Endothelial cell of umbilical vein (primary cell): ENCODE data around the gene CENPW. TPM values are rescaled to one million over a fixed set of nuclear protein-coding genes. Genes with fewer than 3 reads are reported as not detected.

ENCODE experiments used
- BruUV-seq: library from RNA; stranded (reverse); fragments of 400-500 nt; replicated peaks from 2 replicates; lab custom pipeline; 2021; lab: Mats Ljungman, UMichigan
- CTCF ChIA-PET: fragments of 300-600, 350-600 bp; sonication (Branson Sonifier 250); formaldehyde crosslinking; loops from one replicate; lab custom pipeline; 2021; ENCODE audit warnings: antibody characterized with exemption, inconsistent platforms; lab: Charles Lee
- POLR2A ChIA-PET: fragments of 300-600, 350-600 bp; sonication (Branson Sonifier 250); formaldehyde crosslinking; loops from one replicate; lab custom pipeline; 2021; ENCODE audit warnings: antibody characterized with exemption, inconsistent platforms; lab: Charles Lee
- DNase-seq: peaks from one replicate; pipeline ENCODE4 v3.0.0-alpha.2; 2011; ENCODE audit warnings: low read depth, low spot score
- FAIRE-seq: peaks from 2 replicates; lab custom pipeline; 2011; peaks lifted over from hg19 to GRCh38; lab: Jason Lieb, UNC
- H2AFZ ChIP-seq: 2 replicates; pipeline ENCODE4 v1.6.0; 2012; ENCODE audit warnings: low read depth, low read length, control low read depth, inconsistent platforms
- H3K27ac ChIP-seq: 2 replicates; pipeline ENCODE4 v1.5.1; 2011; ENCODE audit warnings: low read depth, mild to moderate bottlenecking, control low read depth, low read length, moderate library complexity; ENCODE audit not compliant: insufficient read depth
- H3K27me3 ChIP-seq, 2 experiments: 2 replicates each; pipeline versions ENCODE4 v1.6.0 to v1.6.1; 2011; ENCODE audit warnings: low read length in 2 of 2, mixed read lengths in 1 of 2; ENCODE audit not compliant: control insufficient read depth in 2 of 2, insufficient read depth in 2 of 2
- H3K36me3 ChIP-seq, 2 experiments: 2 replicates in 1 of 2; 3 replicates in 1 of 2; pipeline ENCODE4 v1.5.1; 2011; ENCODE audit warnings: low read length in 2 of 2, mild to moderate bottlenecking in 1 of 2, moderate library complexity in 1 of 2; ENCODE audit not compliant: control insufficient read depth in 2 of 2, insufficient read depth in 2 of 2; ENCODE audit errors: extremely low read depth in 1 of 2
- H3K4me1 ChIP-seq: 3 replicates; pipeline ENCODE4 v1.5.1; 2011; ENCODE audit warnings: mild to moderate bottlenecking, low read length; ENCODE audit not compliant: control insufficient read depth, insufficient read depth; ENCODE audit errors: extremely low read depth
- H3K4me2 ChIP-seq: 2 replicates; pipeline ENCODE4 v1.6.1; 2011; ENCODE audit warnings: low read length, control low read depth, mixed read lengths; ENCODE audit not compliant: insufficient read depth
- H3K4me3 ChIP-seq, 3 experiments: fragments of 200-600 bp in 1 of 3; sonication (generic), shearing (Covaris generic) in 1 of 3; replicated peaks in 1 of 3; 2 replicates each; pipeline ENCODE4 v1.5.1; 2011 to 2016; ENCODE audit warnings: control low read depth in 3 of 3, low read length in 3 of 3, mild to moderate bottlenecking in 2 of 3, inconsistent platforms in 1 of 3, low read depth in 1 of 3, moderate library complexity in 1 of 3; ENCODE audit not compliant: insufficient read depth in 1 of 3
- H3K79me2 ChIP-seq: 2 replicates; pipeline ENCODE4 v1.6.0; 2012; ENCODE audit warnings: low read length, inconsistent platforms; ENCODE audit not compliant: control insufficient read depth, insufficient read depth
- H3K9ac ChIP-seq: replicated peaks from 2 replicates; pipeline ENCODE3; 2011; ENCODE audit warnings: low read length, control low read depth; ENCODE audit not compliant: insufficient read depth; ENCODE audit errors: extremely low read depth
- H3K9me1 ChIP-seq: replicated peaks from 3 replicates; pipeline ENCODE4 v1.6.0; 2011; ENCODE audit warnings: mild to moderate bottlenecking, low read length; ENCODE audit not compliant: control insufficient read depth, insufficient read depth; ENCODE audit errors: extremely low read depth
- H3K9me3 ChIP-seq: replicated peaks from 2 replicates; pipeline ENCODE4 v1.5.1; 2012; ENCODE audit warnings: low read length, inconsistent platforms; ENCODE audit not compliant: control insufficient read depth, insufficient read depth
- H4K20me1 ChIP-seq: replicated peaks from 2 replicates; pipeline ENCODE3; 2011; ENCODE audit warnings: mild to moderate bottlenecking, low read length; ENCODE audit not compliant: control insufficient read depth, insufficient read depth; ENCODE audit errors: extremely low read depth
- EZH2 ChIP-seq: IDR thresholded peaks from 2 replicates; pipeline ENCODE4 v1.6.1; 2012; ENCODE audit warnings: borderline replicate concordance, low read depth, mild to moderate bottlenecking, moderate library complexity, low read length, inconsistent platforms; ENCODE audit not compliant: severe bottlenecking
- FOS ChIP-seq: IDR thresholded peaks from 2 replicates; pipeline ENCODE4 v1.6.1; 2011; ENCODE audit warnings: mild to moderate bottlenecking, low read length, moderate library complexity, borderline replicate concordance; ENCODE audit not compliant: insufficient read depth
- GATA2 ChIP-seq: IDR thresholded peaks from 2 replicates; pipeline ENCODE4 v1.7.0; 2011; ENCODE audit warnings: low read depth, mild to moderate bottlenecking, moderate library complexity, mixed read lengths, low read length; ENCODE audit not compliant: insufficient read length, insufficient read depth
- JUN ChIP-seq: IDR thresholded peaks from 2 replicates; pipeline ENCODE4 v1.6.1; 2011; ENCODE audit warnings: borderline replicate concordance, low read depth; ENCODE audit not compliant: insufficient read length, insufficient read depth
- MYC ChIP-seq: IDR thresholded peaks from one replicate; pipeline ENCODE4 v1.6.1; 2011; ENCODE audit warnings: mild to moderate bottlenecking, low read depth, low read length
- POLR2A ChIP-seq: IDR thresholded peaks from 2 replicates; pipeline ENCODE4 v1.6.1; 2012; ENCODE audit warnings: low read depth, mild to moderate bottlenecking, control low read depth, low read length
- POLR2AphosphoS5 ChIP-seq: IDR thresholded peaks from 2 replicates; pipeline ENCODE4 v1.6.1; 2012; ENCODE audit warnings: low read depth, mild to moderate bottlenecking, control low read depth, low read length, moderate library complexity; ENCODE audit not compliant: insufficient read depth
- dilution Hi-C: fragments of 300-500 bp; cut with MboI; formaldehyde crosslinking; loops from one replicate; pipeline ENCODE4 v1.15.0; 2019; ENCODE audit warnings: low sequenced_read_pairs; ENCODE audit not compliant: extremely low pct_ligation_motif_present
- intact Hi-C: fragments of 100-400 bp; cut with micrococcal nuclease; formaldehyde crosslinking; loops from one replicate; pipeline ENCODE4 v1.10.0; 2022
- polyA plus RNA-seq, 4 experiments: library from polyadenylated mRNA; depleted of rRNA in 3 of 4; stranded (reverse) in 3 of 4; unstranded in 1 of 4; fragments of >200 nt; gene quantifications; 2 replicates each; pipeline versions ENCODE4 v1.2.1 to v1.2.3, GENCODE V29; 2011 to 2012; ENCODE audit warnings: missing spikeins in 1 of 4
- total RNA-seq: library from RNA; stranded (reverse); gene quantifications from 2 replicates; pipeline ENCODE4 v1.2.3, GENCODE V29; 2021
- TF ChIP-seq, protein P1 (sequence below): IDR thresholded peaks from 2 replicates; pipeline ENCODE4 v1.6.1; 2011; ENCODE audit not compliant: insufficient read depth, insufficient read length
- TF ChIP-seq, protein P2 (sequence below), 2 donors: IDR thresholded peaks; 1 replicate in 1 of 2; 2 replicates in 1 of 2; pipeline ENCODE4 v1.5.1; 2011; ENCODE audit warnings: low read length in 2 of 2, mild to moderate bottlenecking in 2 of 2, moderate library complexity in 2 of 2, control low read depth in 1 of 2, inconsistent platforms in 1 of 2, low read depth in 1 of 2; ENCODE audit not compliant: insufficient read depth in 1 of 2; ENCODE audit errors: extremely low read depth in 1 of 2

The CENPW gene
- total and polyA plus RNA-seq, 2 donors (not counting 3 experiments of a cell fraction or from before 2014, with no cell fraction given), result 16.9 to 85.8 TPM

DNA sequence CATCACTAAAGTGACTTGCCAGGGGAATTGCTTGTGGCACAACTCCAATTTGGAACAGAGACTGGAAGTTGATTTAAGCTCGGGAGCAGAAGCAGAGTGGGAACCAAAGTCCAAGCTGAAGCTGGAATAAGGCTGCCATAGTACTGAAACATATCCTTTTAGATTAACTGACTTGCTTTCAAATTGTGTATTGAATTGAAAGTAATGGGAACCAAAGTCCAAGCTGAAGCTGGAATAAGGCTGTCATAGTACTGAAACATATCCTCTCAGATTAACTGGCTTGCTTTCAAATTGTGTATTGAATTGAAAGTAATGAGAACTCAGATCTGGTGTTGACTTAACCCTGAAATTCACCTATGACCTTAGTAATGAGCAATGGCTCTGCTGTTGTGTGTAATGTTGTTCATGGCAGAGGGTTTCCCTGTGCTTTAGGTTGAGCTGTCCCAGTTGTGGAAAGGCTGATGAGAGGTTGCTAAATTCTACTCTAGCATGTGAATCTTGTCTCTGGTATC is 40.2 kb downstream of the CENPW start:
- no TSS peak for BruUV-seq

More for the DNA sequence above, 40.2 kb downstream of the CENPW start:
- H3K4me3 ChIP-seq, result no peak overlapping the region
- no peak overlapping the region for H3K4me2 ChIP-seq
- intact Hi-C loops, result no loop called here
- DNase-seq (no peak), FAIRE-seq (no peak)
- H3K9ac ChIP-seq, result no peak overlapping the region
- CTCF ChIA-PET, result no interaction called here
- no peaks in the 10 kb centered on the region for H3K9me1 ChIP-seq
- H4K20me1 ChIP-seq, result no peaks in the 10 kb centered on the region
- no peaks in the 10 kb centered on the region for H3K36me3 ChIP-seq
- dilution Hi-C loops, result no loop called here
- H3K27ac ChIP-seq, result no peak overlapping the region
- POLR2A ChIA-PET, result no interaction called here
- no peak overlapping the region for H2AFZ ChIP-seq
- no peaks in the 10 kb centered on the region for H3K79me2 ChIP-seq
- H3K9me3 ChIP-seq, result no peaks in the 10 kb centered on the region
- H3K27me3 ChIP-seq, result no peaks in the 10 kb centered on the region
- TF ChIP-seq MYC, result no peak
- no peak for TF ChIP-seq GATA2
- TF ChIP-seq EZH2, result no peak
- TF ChIP-seq POLR2A, result no peak
- TF ChIP-seq POLR2AphosphoS5, result no peak
- TF ChIP-seq FOS, result no peak
- TF ChIP-seq, protein P1, sequence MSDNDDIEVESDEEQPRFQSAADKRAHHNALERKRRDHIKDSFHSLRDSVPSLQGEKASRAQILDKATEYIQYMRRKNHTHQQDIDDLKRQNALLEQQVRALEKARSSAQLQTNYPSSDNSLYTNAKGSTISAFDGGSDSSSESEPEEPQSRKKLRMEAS, result no peak
- no peak for TF ChIP-seq JUN
- TF ChIP-seq, protein P2, sequence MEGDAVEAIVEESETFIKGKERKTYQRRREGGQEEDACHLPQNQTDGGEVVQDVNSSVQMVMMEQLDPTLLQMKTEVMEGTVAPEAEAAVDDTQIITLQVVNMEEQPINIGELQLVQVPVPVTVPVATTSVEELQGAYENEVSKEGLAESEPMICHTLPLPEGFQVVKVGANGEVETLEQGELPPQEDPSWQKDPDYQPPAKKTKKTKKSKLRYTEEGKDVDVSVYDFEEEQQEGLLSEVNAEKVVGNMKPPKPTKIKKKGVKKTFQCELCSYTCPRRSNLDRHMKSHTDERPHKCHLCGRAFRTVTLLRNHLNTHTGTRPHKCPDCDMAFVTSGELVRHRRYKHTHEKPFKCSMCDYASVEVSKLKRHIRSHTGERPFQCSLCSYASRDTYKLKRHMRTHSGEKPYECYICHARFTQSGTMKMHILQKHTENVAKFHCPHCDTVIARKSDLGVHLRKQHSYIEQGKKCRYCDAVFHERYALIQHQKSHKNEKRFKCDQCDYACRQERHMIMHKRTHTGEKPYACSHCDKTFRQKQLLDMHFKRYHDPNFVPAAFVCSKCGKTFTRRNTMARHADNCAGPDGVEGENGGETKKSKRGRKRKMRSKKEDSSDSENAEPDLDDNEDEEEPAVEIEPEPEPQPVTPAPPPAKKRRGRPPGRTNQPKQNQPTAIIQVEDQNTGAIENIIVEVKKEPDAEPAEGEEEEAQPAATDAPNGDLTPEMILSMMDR (IDR thresholded peaks at IDR 0.05; ENCODE audit: extremely low read depth in 1 of 2, insufficient read depth in 1 of 2, low read depth in 1 of 2, low read length in 2 of 2), result no peak
- no peaks in the 10 kb centered on the region for H3K4me1 ChIP-seq
